HEK293T (cell line): ENCODE measurements around the gene C17orf100.

Experiments
- CTCF ChIA-PET: fragments of 350-600 bp; formaldehyde crosslinking; extraction: SDS; loops from one replicate; lab custom pipeline; 2021; ENCODE audit warnings: antibody characterized with exemption, inconsistent platforms; lab: Yijun Ruan, JAX
- POLR2A ChIA-PET: fragments of 350-600 bp; formaldehyde crosslinking; extraction: SDS; loops from one replicate; lab custom pipeline; 2020; ENCODE audit warnings: antibody characterized with exemption, inconsistent platforms; lab: Yijun Ruan, JAX
- DNase-seq: peaks from one replicate; pipeline ENCODE4 v3.0.0; 2012; ENCODE audit warnings: mixed read lengths; ENCODE audit errors: extremely low spot score
- ARNT ChIP-seq: fragments of 450-650 bp; IDR thresholded peaks from 2 replicates; pipeline ENCODE4 v1.6.1; 2017; ENCODE audit warnings: mild to moderate bottlenecking
- BHLHE40 ChIP-seq: fragments of 450-650 bp; IDR thresholded peaks from 2 replicates; pipeline ENCODE4 v1.6.1; 2016; ENCODE audit warnings: mild to moderate bottlenecking, moderate library complexity, borderline replicate concordance
- CTBP1 ChIP-seq: fragments of 450-650 bp; IDR thresholded peaks from 2 replicates; pipeline ENCODE4 v1.6.1; 2016; ENCODE audit warnings: borderline replicate concordance
- ELF4 ChIP-seq: fragments of 450-650 bp; IDR thresholded peaks from 2 replicates; pipeline ENCODE4 v1.6.1; 2017; ENCODE audit warnings: antibody characterized with exemption
- FOXA1 ChIP-seq: fragments of 450-650 bp; IDR thresholded peaks from 2 replicates; pipeline ENCODE4 v1.6.1; 2016; ENCODE audit warnings: mild to moderate bottlenecking
- FOXK2 ChIP-seq: fragments of 450-650 bp; IDR thresholded peaks from 2 replicates; pipeline ENCODE4 v1.6.1; 2016; ENCODE audit warnings: mild to moderate bottlenecking
- FOXM1 ChIP-seq: fragments of 450-650 bp; IDR thresholded peaks from 2 replicates; pipeline ENCODE4 v1.6.1; 2017; ENCODE audit warnings: mild to moderate bottlenecking, borderline replicate concordance
- HDGF ChIP-seq: fragments of 450-650 bp; IDR thresholded peaks from 2 replicates; pipeline ENCODE4 v1.6.1; 2017; ENCODE audit warnings: antibody characterized with exemption, borderline replicate concordance
- L3MBTL2 ChIP-seq: fragments of 450-650 bp; conservative IDR thresholded peaks from 2 replicates; pipeline ENCODE4 v1.6.1; 2016; ENCODE audit warnings: mild to moderate bottlenecking
- LEF1 ChIP-seq: fragments of 450-650 bp; IDR thresholded peaks from 2 replicates; pipeline ENCODE4 v1.6.1; 2017; ENCODE audit warnings: mild to moderate bottlenecking, borderline replicate concordance
- NFRKB ChIP-seq: fragments of 450-650 bp; IDR thresholded peaks from 2 replicates; pipeline ENCODE4 v1.6.1; 2016; ENCODE audit warnings: mild to moderate bottlenecking, moderate library complexity
- PKNOX1 ChIP-seq: fragments of 450-650 bp; IDR thresholded peaks from 2 replicates; pipeline ENCODE4 v1.6.1; 2016
- SP1 ChIP-seq: fragments of 450-650 bp; IDR thresholded peaks from 2 replicates; pipeline ENCODE4 v1.6.1; 2017
- SUZ12 ChIP-seq: fragments of 450-650 bp; IDR thresholded peaks from 2 replicates; pipeline ENCODE4 v1.6.1; 2016; ENCODE audit warnings: mild to moderate bottlenecking
- TARDBP ChIP-seq: fragments of 450-650 bp; IDR thresholded peaks from 2 replicates; pipeline ENCODE4 v1.6.1; 2016
- ZNF384 ChIP-seq: fragments of 450-650 bp; IDR thresholded peaks from 2 replicates; pipeline ENCODE4 v1.6.1; 2016

The C17orf100 gene

GRCh38 chr17:6623941-6624340 lies 27.6 kb upstream of the C17orf100 start:
- TF ChIP-seq PKNOX1 (no peak), TARDBP (no peak), NFRKB (no peak), LEF1 (no peak), HDGF (no peak), ZNF384 (no peak), SUZ12 (no peak), FOXA1 (no peak), CTBP1 (no peak), SP1 (no peak), FOXM1 (no peak), L3MBTL2 (no peak), FOXK2 (no peak), ELF4 (no peak), ARNT (no peak), BHLHE40 (no peak)
- no peak for DNase-seq
- ChIA-PET POLR2A (no interaction called here), CTCF (no interaction called here)

- CTCF ChIA-PET = no interaction called here
- TF ChIP-seq NFRKB (no peak), ARNT (no peak), LEF1 (no peak), PKNOX1 (no peak), TARDBP (no peak), BHLHE40 (no peak)
- no peak for DNase-seq
- POLR2A ChIA-PET = no interaction called here
Measured at GRCh38 chr17:6626616-6627015, 24.9 kb upstream of the C17orf100 start.

- TF ChIP-seq BHLHE40 (no peak), FOXK2 (no peak), TARDBP (no peak), CTBP1 (no peak), PKNOX1 (no peak), ZNF384 (no peak), ARNT (no peak), LEF1 (no peak)
- ChIA-PET CTCF (no interaction called here), POLR2A (no interaction called here)
- no peak for DNase-seq
Measured at GRCh38 chr17:6627019-6627418, 24.5 kb upstream of the C17orf100 start.

- DNase-seq = no peak
- TF ChIP-seq L3MBTL2 = no peak
- no peak for TF ChIP-seq LEF1
- TF ChIP-seq BHLHE40 = no peak
- no peak for TF ChIP-seq NFRKB
- no peak for TF ChIP-seq FOXA1
- TF ChIP-seq HDGF = no peak
- POLR2A ChIA-PET = no interaction called here
- CTCF ChIA-PET = no interaction called here
Measured at GRCh38 chr17:6630390-6630789, 21.2 kb upstream of the C17orf100 start.

- POLR2A ChIA-PET = no interaction called here
- CTCF ChIA-PET = no interaction called here
- TF ChIP-seq LEF1 (no peak), CTBP1 (no peak)
- no peak for DNase-seq
Measured at GRCh38 chr17:6632530-6632929, 19.0 kb upstream of the C17orf100 start.

GRCh38 chr17:6633263-6633662 lies 18.3 kb upstream of the C17orf100 start:
- TF ChIP-seq ZNF384 (no peak), FOXA1 (no peak), PKNOX1 (no peak), FOXK2 (no peak)
- ChIA-PET POLR2A (no interaction called here), CTCF (no interaction called here)
- no peak for DNase-seq

GRCh38 chr17:6636105-6636504 lies 15.5 kb upstream of the C17orf100 start:
- no peak for TF ChIP-seq L3MBTL2
- CTCF ChIA-PET = no interaction called here
- POLR2A ChIA-PET = no interaction called here
- DNase-seq = no peak
